ENCODE results near the gene MRPS2. TPM values are rescaled to one million over a fixed set of nuclear protein-coding genes. Genes with fewer than 3 reads are reported as not detected.

The MRPS2 gene
- total RNA-seq, 1 donor from 2014 or later, result 52.0 TPM

GRCh38 chr9:135480071-135480939 lies 20.2 kb upstream of the MRPS2 start:
- no peak for DNase-seq (ENCODE audit: extremely low read depth, low read depth, low spot score)

DNA sequence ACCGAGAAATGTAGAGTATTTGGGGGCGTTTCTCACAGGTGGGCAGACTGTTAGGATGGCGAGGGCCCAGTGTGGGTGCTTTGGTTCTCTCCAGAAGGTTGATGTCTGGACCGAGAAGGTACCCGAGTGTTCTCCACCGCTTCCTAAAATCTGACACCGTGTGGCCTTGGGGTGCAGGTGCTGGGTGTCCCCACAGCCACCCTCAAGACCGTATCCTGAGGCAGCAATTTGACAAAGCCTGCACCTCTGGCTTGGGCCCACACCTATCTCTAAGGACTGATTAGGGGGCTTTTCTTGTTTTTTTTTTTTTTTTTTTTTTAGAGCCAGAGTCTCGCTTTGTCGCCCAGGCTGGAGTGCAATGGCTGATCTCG lies 19.6 kb upstream of the MRPS2 start:
- no peak for DNase-seq (ENCODE audit: extremely low read depth, low read depth, low spot score)

DNA sequence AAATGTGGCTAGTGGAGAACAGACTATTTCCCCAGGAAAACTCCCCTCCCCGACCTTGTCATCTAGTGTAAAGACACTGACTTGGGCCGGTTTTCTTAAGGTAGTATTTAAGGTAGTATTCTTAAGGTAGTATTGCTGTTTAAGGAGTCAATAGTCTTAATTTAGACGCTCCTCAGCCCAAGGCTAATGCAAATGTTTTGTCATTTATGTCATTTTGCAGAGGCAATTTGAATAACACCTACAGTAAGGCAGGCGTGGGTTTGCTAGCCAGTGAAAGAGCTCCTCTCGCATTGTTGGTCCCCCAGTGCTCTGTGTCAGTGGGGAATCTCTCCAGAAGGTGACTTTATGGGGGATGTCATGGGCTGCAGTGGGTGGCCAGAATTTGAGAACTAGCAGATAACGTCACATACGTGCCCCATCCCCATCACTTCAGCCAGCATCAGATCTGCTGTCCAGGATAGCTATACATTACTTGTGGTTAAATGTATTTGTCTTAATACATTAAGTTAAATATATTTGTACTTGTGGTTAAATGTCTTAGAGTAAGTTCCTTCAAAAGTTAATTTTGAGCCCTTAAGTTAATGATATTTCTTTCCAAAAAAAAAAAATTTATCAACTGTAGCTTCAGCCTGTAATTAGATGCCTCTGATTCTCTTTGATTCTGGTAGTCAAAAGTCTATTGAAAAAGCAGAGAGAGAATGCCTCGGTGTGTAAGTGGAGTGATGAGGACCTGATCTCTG lies 18.3 kb upstream of the MRPS2 start:
- DNase-seq (ENCODE audit: extremely low read depth, low read depth, low spot score), result no peak

DNA sequence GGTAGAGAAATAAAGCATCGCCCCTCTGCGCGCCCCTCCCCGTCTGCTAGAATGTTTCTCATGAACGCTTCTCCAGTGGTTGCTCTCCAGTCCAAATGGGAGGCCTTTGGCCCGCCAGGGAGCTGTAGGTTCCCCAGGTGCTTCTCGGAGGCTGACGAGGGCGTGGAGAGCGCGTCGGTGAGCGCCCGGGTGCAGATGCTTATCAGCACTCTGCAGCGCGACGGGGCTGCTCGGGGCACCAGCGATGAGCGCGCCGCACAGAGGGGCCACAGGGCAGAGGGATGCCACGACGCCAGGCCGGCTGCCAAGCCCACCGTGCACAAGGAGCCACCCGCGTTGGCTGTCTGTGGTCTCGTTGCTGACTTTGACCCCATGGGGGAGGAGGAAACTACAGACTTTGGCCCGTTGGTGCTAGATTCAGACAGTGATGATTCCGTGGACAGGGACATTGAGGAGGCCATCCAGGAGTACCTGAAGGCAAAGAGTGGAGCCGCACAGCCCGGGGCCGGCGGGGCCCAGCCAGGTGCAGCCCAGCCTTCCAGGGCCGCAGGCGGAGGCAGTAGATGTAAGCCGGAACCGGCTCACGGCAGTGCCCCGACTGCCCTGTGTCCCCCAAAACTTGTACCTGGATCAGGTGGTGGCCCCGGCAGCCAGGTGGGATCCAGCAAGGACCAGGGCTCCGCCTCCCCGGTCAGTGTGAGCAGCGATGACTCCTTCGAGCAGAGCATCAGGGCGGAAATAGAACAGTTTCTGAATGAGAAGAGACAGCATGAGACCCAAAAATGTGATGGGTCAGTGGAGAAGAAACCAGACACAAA lies 15.8 kb upstream of the MRPS2 start:
- DNase-seq (ENCODE audit: extremely low read depth, low read depth, low spot score), result no peak

DNA sequence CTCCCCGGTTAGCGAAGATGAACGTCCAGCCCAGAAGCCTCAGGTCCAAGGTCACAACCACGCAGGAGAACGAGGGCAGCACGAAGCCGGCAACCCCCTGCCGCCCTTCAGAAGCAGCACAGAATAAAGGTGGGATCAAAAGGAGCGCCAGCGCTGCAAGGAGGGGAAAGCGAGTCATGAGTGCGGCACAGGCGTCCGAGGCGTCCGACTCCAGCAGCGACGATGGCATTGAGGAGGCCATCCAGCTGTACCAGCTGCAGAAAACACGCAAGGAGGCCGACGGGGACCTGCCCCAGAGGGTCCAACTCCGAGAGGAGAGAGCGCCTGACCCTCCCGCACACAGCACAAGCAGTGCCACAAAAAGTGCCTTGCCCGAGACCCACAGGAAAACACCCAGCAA lies 15.1 kb upstream of the MRPS2 start:
- no peak for DNase-seq (ENCODE audit: extremely low read depth, low read depth, low spot score)

DNA sequence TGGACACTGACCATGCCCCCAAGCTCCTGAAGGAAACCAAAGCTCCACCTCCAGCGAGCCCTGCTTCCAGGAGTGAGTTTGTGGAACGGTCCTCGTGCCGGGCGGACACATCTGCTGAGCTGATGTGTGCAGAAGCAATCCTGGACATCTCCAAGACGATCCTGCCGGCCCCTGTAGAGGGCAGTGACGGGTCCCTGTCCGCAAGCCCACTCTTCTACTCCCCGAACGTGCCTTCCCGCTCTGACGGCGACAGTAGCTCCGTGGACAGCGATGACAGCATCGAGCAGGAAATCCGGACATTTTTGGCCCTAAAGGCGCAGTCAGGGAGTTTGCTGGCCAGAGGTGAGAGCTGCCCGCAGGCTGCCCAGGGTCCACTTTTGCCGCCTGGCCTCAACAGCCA lies 14.7 kb upstream of the MRPS2 start:
- DNase-seq (ENCODE audit: extremely low read depth, low read depth, low spot score), result no peak

DNA sequence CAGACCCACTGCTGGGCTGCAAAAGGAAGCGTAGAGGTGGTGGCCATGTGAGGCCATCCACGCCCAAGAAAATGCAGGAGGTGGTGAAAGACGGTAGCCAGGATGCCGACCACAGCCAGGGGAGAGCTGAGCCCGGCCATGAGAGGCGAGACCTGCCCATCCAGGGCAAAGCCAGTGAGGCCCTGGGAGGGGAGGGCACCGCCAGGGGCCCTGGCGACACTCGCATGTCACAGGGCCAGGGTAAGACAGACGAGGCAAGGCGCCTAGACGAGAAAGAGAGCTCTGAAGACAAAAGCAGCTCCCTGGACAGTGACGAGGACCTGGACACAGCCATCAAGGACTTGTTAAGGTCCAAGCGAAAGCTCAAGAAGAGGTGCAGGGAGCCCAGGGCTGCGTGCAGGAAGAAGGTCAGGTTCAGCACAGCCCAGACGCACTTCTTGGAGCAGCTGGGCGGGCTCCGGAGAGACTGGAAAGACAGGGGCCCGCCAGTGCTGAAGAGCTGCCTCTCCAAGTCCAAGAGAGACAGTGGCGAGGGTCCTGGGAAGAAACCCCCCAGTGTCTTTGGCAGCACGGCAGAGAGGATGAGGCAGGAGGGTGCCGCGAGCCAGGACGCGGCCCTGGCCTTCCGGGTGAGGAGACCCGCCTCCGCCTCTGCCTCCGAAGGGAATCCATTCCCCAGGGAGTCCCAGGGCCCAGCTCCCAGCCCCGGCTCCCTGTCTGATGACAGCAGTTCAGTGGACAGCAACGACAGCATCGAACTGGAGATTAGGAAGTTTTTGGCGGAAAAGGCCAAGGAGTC lies 14.0 kb upstream of the MRPS2 start:
- no peak for DNase-seq (ENCODE audit: extremely low read depth, low read depth, low spot score)

GRCh38 chr9:135487281-135488012 lies 13.0 kb upstream of the MRPS2 start:
- no peak for DNase-seq (ENCODE audit: extremely low read depth, low read depth, low spot score)

DNA sequence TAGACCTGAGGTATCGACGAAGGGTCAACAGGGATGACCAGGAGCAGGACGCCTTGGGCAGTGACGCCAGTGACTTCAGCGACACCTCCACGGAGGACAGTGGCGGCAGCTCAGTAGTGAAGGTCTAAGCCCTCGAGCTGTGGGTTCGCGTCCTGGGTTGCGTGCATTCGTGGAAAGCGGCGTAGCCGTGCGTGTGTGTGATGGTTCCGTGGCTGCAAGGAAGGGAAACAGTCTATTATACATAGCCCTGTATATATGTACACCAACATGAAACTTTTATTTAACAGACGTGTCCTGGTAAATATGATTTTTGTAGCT lies 12.5 kb upstream of the MRPS2 start:
- no peak for DNase-seq (ENCODE audit: extremely low read depth, low read depth, low spot score)

DNA sequence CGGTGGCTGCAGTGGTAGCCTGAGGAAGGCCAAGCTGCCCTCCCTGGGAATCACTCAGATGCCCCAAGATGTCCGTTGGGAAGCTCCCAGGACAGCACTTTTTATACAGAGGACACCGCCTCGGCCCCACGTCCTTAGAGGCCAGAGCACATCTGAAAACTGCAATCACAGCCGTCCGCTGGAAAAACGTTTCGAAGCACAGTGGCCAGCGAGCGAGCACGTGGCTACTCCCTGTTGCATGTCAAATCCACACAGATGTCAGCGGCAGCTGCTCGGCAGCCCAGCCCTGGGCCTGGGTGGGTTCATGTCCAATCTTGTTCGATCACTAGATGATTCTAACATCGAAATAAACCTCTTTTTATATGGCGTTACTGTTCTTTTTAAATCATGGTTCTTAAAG lies 12.0 kb upstream of the MRPS2 start:
- no peak for DNase-seq (ENCODE audit: extremely low read depth, low read depth, low spot score)

- no peak for DNase-seq (ENCODE audit: extremely low read depth, low read depth, low spot score)
Observed at GRCh38 chr9:135489188-135489906, 11.1 kb upstream of the MRPS2 start.

DNA sequence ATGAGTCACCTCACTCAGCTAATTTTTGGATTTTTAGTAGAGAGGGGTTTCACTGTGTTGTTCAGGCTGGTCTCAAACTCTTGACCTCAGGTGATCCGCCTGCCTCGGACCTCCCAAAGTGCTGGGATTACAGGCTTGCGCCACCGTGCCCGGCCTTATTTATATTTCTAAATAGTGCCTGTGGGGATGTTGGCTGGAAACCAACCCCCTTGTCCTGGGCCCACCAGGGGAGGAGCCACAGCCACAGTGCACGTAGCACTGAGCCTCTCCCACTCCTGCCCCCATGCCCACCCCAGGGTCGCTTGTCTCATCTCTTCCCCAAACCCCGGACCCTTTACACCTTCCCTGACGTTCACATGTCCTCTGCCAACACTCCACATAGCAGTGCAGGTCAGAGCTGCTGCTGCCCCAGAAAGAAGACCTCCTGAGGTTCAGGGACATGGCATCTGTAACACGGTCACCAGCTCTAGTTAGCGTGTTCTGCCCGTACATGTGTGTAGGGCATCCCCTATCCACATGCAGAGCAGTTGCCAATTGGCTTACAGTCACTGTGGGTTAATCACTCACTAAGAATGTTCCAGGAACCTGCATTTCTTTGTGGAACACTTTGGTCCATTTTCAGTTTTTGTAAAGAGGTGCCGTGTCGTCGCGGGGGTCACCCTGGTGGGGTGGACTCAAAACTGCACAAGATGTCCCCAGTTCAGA lies 10.2 kb upstream of the MRPS2 start:
- no peak for DNase-seq (ENCODE audit: extremely low read depth, low read depth, low spot score)

DNA sequence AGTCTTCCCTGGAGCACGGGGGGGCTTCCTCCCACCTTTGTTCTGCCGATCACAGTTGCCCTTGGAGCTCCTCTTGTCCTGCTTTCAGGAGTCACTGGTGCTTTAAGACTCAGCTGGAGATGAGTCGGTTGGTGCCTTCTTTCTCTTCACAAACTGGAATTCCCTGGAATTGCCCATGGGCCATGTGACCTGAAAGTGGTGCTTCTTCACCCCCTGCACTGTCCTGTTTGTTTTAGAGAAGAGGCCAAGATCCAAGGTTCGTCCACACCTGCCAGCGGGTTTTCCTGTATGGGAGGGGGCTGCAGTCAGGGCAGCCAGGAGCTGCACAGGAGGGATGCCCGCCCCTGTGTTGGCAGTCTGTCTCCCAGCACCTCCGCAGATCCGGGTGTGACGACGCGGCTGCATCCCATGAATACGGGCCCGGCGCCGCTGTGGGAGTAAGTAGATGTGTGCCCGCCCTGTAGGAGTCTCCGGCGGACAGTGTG lies 9.5 kb upstream of the MRPS2 start:
- DNase-seq (ENCODE audit: extremely low read depth, low read depth, low spot score), result no peak

DNA sequence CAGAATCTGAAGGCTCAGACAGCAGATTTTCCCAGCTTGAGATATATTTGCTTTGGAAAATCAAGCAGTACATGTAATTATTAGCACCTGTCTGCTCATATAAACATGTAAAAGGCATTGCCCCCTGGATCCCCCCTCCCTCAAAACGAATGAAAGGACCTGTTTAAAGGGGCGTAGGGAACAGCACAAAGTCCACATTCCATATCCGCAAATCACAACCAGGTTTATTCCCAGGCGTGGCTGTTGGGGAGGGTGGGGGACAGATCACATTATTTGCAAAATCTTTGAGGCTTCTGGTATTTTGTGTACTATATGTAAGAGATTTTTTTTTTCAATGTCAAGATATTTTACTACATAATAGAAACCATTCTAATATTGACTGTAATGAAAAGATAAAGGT lies 8.7 kb upstream of the MRPS2 start:
- DNase-seq (ENCODE audit: extremely low read depth, low read depth, low spot score), result no peak

GRCh38 chr9:135492886-135493669 lies 7.4 kb upstream of the MRPS2 start:
- no peak for DNase-seq (ENCODE audit: extremely low read depth, low read depth, low spot score)

DNA sequence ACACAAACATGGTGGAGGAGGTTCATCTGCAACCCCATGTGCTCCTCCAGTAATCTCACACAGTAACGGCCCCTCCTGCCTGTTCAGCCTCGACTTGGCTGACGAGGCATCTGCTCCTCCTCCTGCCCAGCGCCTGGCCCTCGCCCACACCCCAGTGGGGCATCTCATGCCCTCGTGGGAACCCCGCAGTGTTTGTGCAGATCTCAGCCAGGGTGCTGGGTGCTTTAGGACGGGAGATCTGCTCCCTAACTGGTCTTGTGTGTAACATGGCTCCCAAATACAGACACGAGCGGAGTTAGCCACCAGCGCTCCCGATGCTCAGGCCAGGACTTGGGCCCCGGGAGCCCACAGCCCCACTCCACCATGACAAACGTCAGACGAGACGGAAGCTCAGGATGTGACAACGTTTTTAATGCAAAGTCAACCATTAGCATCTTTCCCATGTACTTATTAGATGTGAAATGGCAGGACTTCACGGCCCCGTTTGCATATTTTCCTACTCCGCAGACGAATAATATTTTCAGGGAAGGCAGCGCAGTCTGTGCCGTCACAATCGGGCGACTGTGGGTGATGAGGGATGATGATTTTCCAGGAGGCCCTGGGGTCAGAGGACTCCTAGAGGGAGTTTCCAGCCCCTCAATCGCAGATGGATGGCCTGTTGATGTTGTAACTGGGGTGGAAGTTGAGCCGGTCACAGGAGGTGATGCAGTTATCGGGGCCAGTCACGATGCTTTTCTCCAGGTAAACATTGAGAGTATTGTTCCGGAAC lies 5.5 kb upstream of the MRPS2 start:
- DNase-seq (ENCODE audit: extremely low read depth, low read depth, low spot score), result no peak
